ENCODE measurements around the gene CIP2A. TPM values are rescaled to one million over a fixed set of nuclear protein-coding genes. Genes with fewer than 3 reads are reported as not detected.

Gene CIP2A
- total RNA-seq, 4 donors from 2014 or later = 0.61 to 1.9 (median 0.96) TPM

DNA sequence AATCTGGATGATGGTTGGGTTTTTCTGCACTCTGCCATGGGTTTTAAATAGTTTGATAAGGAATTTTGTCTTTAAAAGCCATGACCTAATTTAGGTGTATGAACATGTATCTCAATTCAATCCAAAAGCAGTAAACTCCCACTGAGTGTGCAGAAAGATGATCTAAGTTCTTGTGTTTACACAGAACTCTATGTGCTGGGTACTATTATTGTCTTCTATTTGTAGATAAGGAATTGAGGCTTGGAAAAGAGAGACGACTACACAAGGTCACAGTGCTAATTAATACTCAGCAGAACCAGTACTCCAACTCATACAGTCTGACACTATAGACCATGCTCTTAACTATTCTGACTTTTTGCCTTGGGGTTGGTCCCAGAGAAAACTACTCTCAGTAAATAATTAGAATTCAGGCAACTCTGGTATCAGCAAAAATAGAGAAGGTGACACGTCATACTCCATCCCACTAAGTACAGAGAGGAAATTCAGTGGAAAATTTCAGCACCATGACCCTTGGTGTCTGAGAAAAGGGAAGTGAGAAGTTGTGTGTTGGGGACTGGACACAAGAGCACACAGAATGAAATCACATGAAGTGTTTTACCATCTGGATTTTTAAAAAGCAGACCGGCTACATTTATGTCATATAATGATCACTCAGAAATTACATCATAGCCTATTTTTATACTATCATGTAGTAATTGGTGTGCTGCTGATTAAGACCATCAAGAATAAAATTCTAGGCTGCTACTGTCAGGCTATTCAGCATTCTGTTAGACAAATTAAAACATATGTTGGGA lies 60.6 kb downstream of the CIP2A start:
- Histone ChIP-seq H3K36me3 (no peaks in the 10 kb centered on the region), H3K27ac (peak overlapping the region; percentile 26 to 67 (median 36)), H3K9me3 (no peaks in the 10 kb centered on the region), H3K27me3 (no peaks in the 10 kb centered on the region), H3K4me3 (no peak overlapping the region), H3K4me1 (peaks cover 18 to 36% of the 10 kb centered on the region in 2 donors)
- in situ Hi-C loops (cut with MboI; ENCODE audit: low sequenced_read_pairs in 4 of 4) = no loop called here
- DNase-seq = no peak
- intact Hi-C loops (cut with DNase I; ENCODE audit: low total_unique reads) = no loop called here
- peak; percentile 49 to 79 for ATAC-seq
- no peak for TF ChIP-seq POLR2A (IDR thresholded peaks at IDR 0.05)
- TF ChIP-seq, protein P1, sequence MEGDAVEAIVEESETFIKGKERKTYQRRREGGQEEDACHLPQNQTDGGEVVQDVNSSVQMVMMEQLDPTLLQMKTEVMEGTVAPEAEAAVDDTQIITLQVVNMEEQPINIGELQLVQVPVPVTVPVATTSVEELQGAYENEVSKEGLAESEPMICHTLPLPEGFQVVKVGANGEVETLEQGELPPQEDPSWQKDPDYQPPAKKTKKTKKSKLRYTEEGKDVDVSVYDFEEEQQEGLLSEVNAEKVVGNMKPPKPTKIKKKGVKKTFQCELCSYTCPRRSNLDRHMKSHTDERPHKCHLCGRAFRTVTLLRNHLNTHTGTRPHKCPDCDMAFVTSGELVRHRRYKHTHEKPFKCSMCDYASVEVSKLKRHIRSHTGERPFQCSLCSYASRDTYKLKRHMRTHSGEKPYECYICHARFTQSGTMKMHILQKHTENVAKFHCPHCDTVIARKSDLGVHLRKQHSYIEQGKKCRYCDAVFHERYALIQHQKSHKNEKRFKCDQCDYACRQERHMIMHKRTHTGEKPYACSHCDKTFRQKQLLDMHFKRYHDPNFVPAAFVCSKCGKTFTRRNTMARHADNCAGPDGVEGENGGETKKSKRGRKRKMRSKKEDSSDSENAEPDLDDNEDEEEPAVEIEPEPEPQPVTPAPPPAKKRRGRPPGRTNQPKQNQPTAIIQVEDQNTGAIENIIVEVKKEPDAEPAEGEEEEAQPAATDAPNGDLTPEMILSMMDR (IDR thresholded peaks at IDR 0.05 in 4 of 5, conservative IDR thresholded peaks at IDR 0.05 in 1 of 5) = no peak

GRCh38 chr3:108527817-108528216 lies 61.4 kb downstream of the CIP2A start:
- TF ChIP-seq POLR2A (IDR thresholded peaks at IDR 0.05) = no peak
- TF ChIP-seq, protein P1 (IDR thresholded peaks at IDR 0.05 in 4 of 5, conservative IDR thresholded peaks at IDR 0.05 in 1 of 5) = no peak
- ATAC-seq (no peak), DNase-seq (no peak)
- H3K27ac ChIP-seq = peak overlapping the region in 1 of 4 donors; percentile 15
- no peaks in the 10 kb centered on the region for H3K36me3 ChIP-seq
- H3K4me1 ChIP-seq = peaks cover 18 to 36% of the 10 kb centered on the region in 2 donors
- no peak overlapping the region for H3K4me3 ChIP-seq
- H3K9me3 ChIP-seq = no peaks in the 10 kb centered on the region
- in situ Hi-C loops (cut with MboI; ENCODE audit: low sequenced_read_pairs in 4 of 4) = no loop called here
- H3K27me3 ChIP-seq = no peaks in the 10 kb centered on the region
- intact Hi-C loops (cut with DNase I; ENCODE audit: low total_unique reads) = no loop called here

- in situ Hi-C loops (cut with MboI; ENCODE audit: low sequenced_read_pairs in 4 of 4) = no loop called here
- no peak for TF ChIP-seq POLR2A (IDR thresholded peaks at IDR 0.05)
- TF ChIP-seq, protein P1 (IDR thresholded peaks at IDR 0.05 in 4 of 5, conservative IDR thresholded peaks at IDR 0.05 in 1 of 5) = no peak
- Histone ChIP-seq H3K9me3 (no peaks in the 10 kb centered on the region), H3K27me3 (no peaks in the 10 kb centered on the region), H3K27ac (no peak overlapping the region), H3K4me1 (peaks cover 18 to 36% of the 10 kb centered on the region in 2 donors), H3K4me3 (no peak overlapping the region), H3K36me3 (no peaks in the 10 kb centered on the region)
- DNase-seq (no peak), ATAC-seq (no peak)
- intact Hi-C loops (cut with DNase I; ENCODE audit: low total_unique reads) = no loop called here
Observed at GRCh38 chr3:108527109-108527508, 62.1 kb downstream of the CIP2A start.

GRCh38 chr3:108525971-108526370 lies 63.3 kb downstream of the CIP2A start:
- ATAC-seq = no peak
- no peaks in the 10 kb centered on the region for H3K27me3 ChIP-seq
- H3K27ac ChIP-seq = no peak overlapping the region
- H3K36me3 ChIP-seq = no peaks in the 10 kb centered on the region
- in situ Hi-C loops (cut with MboI; ENCODE audit: low sequenced_read_pairs in 4 of 4) = no loop called here
- intact Hi-C loops (cut with DNase I; ENCODE audit: low total_unique reads) = no loop called here
- no peak overlapping the region for H3K4me3 ChIP-seq
- no peak for DNase-seq
- no peaks in the 10 kb centered on the region for H3K9me3 ChIP-seq
- H3K4me1 ChIP-seq = peaks cover 18 to 36% of the 10 kb centered on the region in 2 donors
- TF ChIP-seq, protein P1 (IDR thresholded peaks at IDR 0.05 in 4 of 5, conservative IDR thresholded peaks at IDR 0.05 in 1 of 5) = no peak
- TF ChIP-seq POLR2A (IDR thresholded peaks at IDR 0.05) = no peak

Data from gastrocnemius medialis (tissue), 4 donors.